NCI-H187 treated with DMSO at 0.1 percent for 48 hours (cell line): Measurements from ENCODE around the gene NXPE2.

ENCODE experiments used
- DNase-seq: peaks from one replicate; lab custom pipeline; 2025; lab: John Stamatoyannopoulos, UW

Gene NXPE2

GRCh38 chr11:114745150-114745671 is 66.9 kb downstream of the NXPE2 start:
- DNase-seq = no peak

DNA sequence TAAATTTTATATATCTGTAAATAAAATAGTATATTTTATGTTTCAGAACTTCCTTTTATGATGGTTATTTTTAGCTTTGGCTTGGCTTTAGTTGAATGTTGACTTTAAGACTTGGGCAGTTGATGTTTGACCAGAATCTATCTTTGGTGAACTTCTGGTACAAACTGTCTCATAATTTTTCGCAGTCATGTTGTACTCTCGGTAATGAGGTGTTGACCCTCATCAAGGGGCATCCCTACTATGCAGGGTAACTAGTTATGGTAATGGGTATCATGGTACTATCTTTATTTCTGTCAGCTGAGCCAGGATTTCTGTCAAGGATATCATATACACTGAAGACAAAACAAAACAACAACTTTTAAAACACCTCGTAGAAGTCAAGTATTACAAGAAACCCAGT is 67.7 kb downstream of the NXPE2 start:
- no peak for DNase-seq
